ENCODE results near the gene HOXA3. TPM values are rescaled to one million over a fixed set of nuclear protein-coding genes. Genes with fewer than 3 reads are reported as not detected.

HOXA3 gene
- total and polyA plus RNA-seq, 10 of the 15 experiments (the other 5 are each of a cell fraction or from before 2014, with no cell fraction given), result 0.05 TPM; not detected in 9

GRCh38 chr7:27146491-27147198 is 5.7 kb downstream of the HOXA3 start:
- Histone ChIP-seq H3K4me1 (ENCODE audit: control insufficient read depth, insufficient read depth, low read length) (no peaks in the 10 kb centered on the region; the same call in 1 of the 2 replicates), H4K20me1 (ENCODE audit: control insufficient read depth, insufficient read depth) (no peaks in the 10 kb centered on the region), H3K9me3 (replicated peaks; ENCODE audit: control insufficient read depth, insufficient read depth, low read length) (no peaks in the 10 kb centered on the region; the same call in 2 of the 3 replicates), H2AFZ (ENCODE audit: control insufficient read depth, low read depth, low read length) (no peak overlapping the region), H3K9ac (ENCODE audit: control insufficient read depth, insufficient read depth, low read length) (no peak overlapping the region), H3K36me3 (ENCODE audit: control insufficient read depth in 2 of 2, insufficient read depth in 2 of 2, low read length in 1 of 2) (no peaks in the 10 kb centered on the region), H3K79me2 (ENCODE audit: control insufficient read depth, insufficient read depth, low read length) (no peaks in the 10 kb centered on the region), H3K27me3 (replicated peaks in 1 of 2; ENCODE audit: control insufficient read depth in 2 of 2, insufficient read depth in 2 of 2, low read length in 1 of 2) (peaks cover 8 to 30% of the 10 kb centered on the region in 2 experiments), H3K4me2 (ENCODE audit: control insufficient read depth, insufficient read depth) (no peak overlapping the region), H3K4me3 (no peak overlapping the region), H3K27ac (ENCODE audit: control insufficient read depth, insufficient read depth) (no peak overlapping the region)
- 30% methylated on average over 4 of the region's 5 CpGs for WGBS (ENCODE audit: insufficient coverage, insufficient replicate concordance, low lambda C conversion rate, missing lambda C conversion rate)
- CTCF ChIA-PET, result interaction anchor here (1.1 kb wide), 1 partner anchor 12 kb away, joined by 3 read pairs; no protein-coding TSS in a partner anchor
- BruUV-seq (replicated peaks), result no TSS peak
- in situ Hi-C loops (cut with MboI), result no loop called here
- DNase-seq (ENCODE audit: low read depth, low spot score) (no peak), ATAC-seq (no peak), FAIRE-seq (no peak)
- POLR2A ChIA-PET, result no interaction called here
- intact Hi-C loops (cut with micrococcal nuclease; ENCODE audit: unreplicated experiment), result no loop called here
- TF ChIP-seq STAT1 (conservative IDR thresholded peaks at IDR 0.05), result no peak
- no peak for TF ChIP-seq BCL3 (IDR thresholded peaks at IDR 0.05; ENCODE audit: borderline replicate concordance, insufficient read depth, low read depth, low read length, poor library complexity, severe bottlenecking)
- no peak for TF ChIP-seq YBX1 (IDR thresholded peaks at IDR 0.05)
- TF ChIP-seq NKRF (conservative IDR thresholded peaks at IDR 0.05), result no peak
- SMC1A ChIA-PET (ENCODE audit: uncharacterized antibody, unreplicated experiment), result interaction anchor here (0.6 kb wide), 1 partner anchor 12 kb away, joined by 4 read pairs; no protein-coding TSS in a partner anchor
- RAD21 ChIA-PET (ENCODE audit: unreplicated experiment), result no interaction called here

Data from GM12878 (cell line).